ENCODE data around the gene TFCP2L1. TPM values are rescaled to one million over a fixed set of nuclear protein-coding genes. Genes with fewer than 3 reads are reported as not detected.

TFCP2L1 gene
- total and polyA plus RNA-seq, 2 of the 4 experiments (the other 2 are of a cell fraction), result not detected

GRCh38 chr2:121184248-121184862 is 100.6 kb downstream of the TFCP2L1 start:
- intact Hi-C loops (cut with micrococcal nuclease) (no loop called here), in situ Hi-C loops (cut with MboI; ENCODE audit: low sequenced_read_pairs) (no loop called here), dilution Hi-C loops (cut with HindIII; ENCODE audit: low sequenced_read_pairs, unreplicated experiment) (no loop called here)
- Histone ChIP-seq H3K9me3 (ENCODE audit: control insufficient read depth, insufficient read depth, low read length) (no peaks in the 10 kb centered on the region), H4K91ac (ENCODE audit: insufficient read depth, low read depth, low read length) (no peak overlapping the region), H3K56ac (ENCODE audit: extremely low read depth, insufficient read depth, low read length) (no peak overlapping the region), H3K79me1 (ENCODE audit: low read depth in 1 of 2, low read length in 2 of 2) (no peaks in the 10 kb centered on the region), H3K14ac (replicated peaks; ENCODE audit: low read depth, low read length) (no peak overlapping the region), H3K4me2 (ENCODE audit: low read depth, low read length) (no peak overlapping the region), H2BK5ac (ENCODE audit: low read depth, low read length, poor library complexity, severe bottlenecking) (no peak overlapping the region), H3K27ac (ENCODE audit: insufficient read depth, low read length) (no peak overlapping the region), H3K4me3 (ENCODE audit: insufficient read depth, low read depth, low read length) (no peak overlapping the region), H2AK5ac (ENCODE audit: low read depth, low read length) (no peak overlapping the region), H4K20me1 (ENCODE audit: insufficient read depth, low read length) (no peaks in the 10 kb centered on the region), H2BK120ac (ENCODE audit: low read depth, low read length) (no peak overlapping the region), H3K18ac (ENCODE audit: low read depth, low read length) (no peak overlapping the region), H2AFZ (replicated peaks; ENCODE audit: low read length, poor library complexity) (no peak overlapping the region), H2BK15ac (ENCODE audit: low read depth, low read length) (no peak overlapping the region), H3K9ac (ENCODE audit: low read depth, low read length) (no peak overlapping the region), H2BK20ac (ENCODE audit: low read depth, low read length) (no peak overlapping the region), H3K4ac (ENCODE audit: low read depth, low read length) (no peak overlapping the region), H4K8ac (ENCODE audit: low read depth in 2 of 2, low read length in 2 of 2) (no peak overlapping the region), H3K27me3 (ENCODE audit: control insufficient read depth, insufficient read depth, low read length) (peaks cover 8% of the 10 kb centered on the region; the same call in 1 of the 2 replicates), H3K9me1 (ENCODE audit: insufficient read depth, low read length) (no peaks in the 10 kb centered on the region), H4K5ac (ENCODE audit: low read depth, low read length) (no peak overlapping the region), H3K4me1 (ENCODE audit: control insufficient read depth, insufficient read depth, low read length) (no peaks in the 10 kb centered on the region), H3K36me3 (ENCODE audit: control insufficient read depth, insufficient read depth, low read length) (no peaks in the 10 kb centered on the region), H2AK9ac (replicated peaks; ENCODE audit: low read depth, low read length, poor library complexity) (no peak overlapping the region), H3K23ac (ENCODE audit: low read depth, low read length) (no peak overlapping the region)
- BruUV-seq (replicated peaks), result no TSS peak
- whole genome bisulfite sequencing, 2 experiments (ENCODE audit: extremely low coverage in 2 of 2, insufficient read length in 1 of 2), result 67% methylated on average over 2 of the region's 7 CpGs; no CpG with 5 or more reads in 1 of the 2 experiments
- ChIA-PET POLR2A (ENCODE audit: unreplicated experiment) (no interaction called here), CTCF (no interaction called here)
- no peak for DNase-seq
- ATAC-seq (ENCODE audit: low read depth), result no peak
- TF ChIP-seq POLR2A (IDR thresholded peaks at IDR 0.05; ENCODE audit: low read depth, low read length) (no peak), NFE2L2 (IDR thresholded peaks at IDR 0.05; ENCODE audit: low read depth, low read length) (no peak), RAD21 (IDR thresholded peaks at IDR 0.05; ENCODE audit: low read length) (no peak), BHLHE40 (IDR thresholded peaks at IDR 0.05; ENCODE audit: low read depth, low read length) (no peak), CEBPB (IDR thresholded peaks at IDR 0.05; ENCODE audit: low read depth, low read length) (no peak), FOS (IDR thresholded peaks at IDR 0.05; ENCODE audit: low read depth, low read length) (no peak), SMC3 (IDR thresholded peaks at IDR 0.05; ENCODE audit: low read depth, low read length) (no peak)
- TF ChIP-seq, protein P1, sequence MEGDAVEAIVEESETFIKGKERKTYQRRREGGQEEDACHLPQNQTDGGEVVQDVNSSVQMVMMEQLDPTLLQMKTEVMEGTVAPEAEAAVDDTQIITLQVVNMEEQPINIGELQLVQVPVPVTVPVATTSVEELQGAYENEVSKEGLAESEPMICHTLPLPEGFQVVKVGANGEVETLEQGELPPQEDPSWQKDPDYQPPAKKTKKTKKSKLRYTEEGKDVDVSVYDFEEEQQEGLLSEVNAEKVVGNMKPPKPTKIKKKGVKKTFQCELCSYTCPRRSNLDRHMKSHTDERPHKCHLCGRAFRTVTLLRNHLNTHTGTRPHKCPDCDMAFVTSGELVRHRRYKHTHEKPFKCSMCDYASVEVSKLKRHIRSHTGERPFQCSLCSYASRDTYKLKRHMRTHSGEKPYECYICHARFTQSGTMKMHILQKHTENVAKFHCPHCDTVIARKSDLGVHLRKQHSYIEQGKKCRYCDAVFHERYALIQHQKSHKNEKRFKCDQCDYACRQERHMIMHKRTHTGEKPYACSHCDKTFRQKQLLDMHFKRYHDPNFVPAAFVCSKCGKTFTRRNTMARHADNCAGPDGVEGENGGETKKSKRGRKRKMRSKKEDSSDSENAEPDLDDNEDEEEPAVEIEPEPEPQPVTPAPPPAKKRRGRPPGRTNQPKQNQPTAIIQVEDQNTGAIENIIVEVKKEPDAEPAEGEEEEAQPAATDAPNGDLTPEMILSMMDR (conservative IDR thresholded peaks at IDR 0.05; ENCODE audit: low read depth, low read length), result no peak
